ENCODE data around the gene CECR2.

- TF ChIP-seq, protein P1, sequence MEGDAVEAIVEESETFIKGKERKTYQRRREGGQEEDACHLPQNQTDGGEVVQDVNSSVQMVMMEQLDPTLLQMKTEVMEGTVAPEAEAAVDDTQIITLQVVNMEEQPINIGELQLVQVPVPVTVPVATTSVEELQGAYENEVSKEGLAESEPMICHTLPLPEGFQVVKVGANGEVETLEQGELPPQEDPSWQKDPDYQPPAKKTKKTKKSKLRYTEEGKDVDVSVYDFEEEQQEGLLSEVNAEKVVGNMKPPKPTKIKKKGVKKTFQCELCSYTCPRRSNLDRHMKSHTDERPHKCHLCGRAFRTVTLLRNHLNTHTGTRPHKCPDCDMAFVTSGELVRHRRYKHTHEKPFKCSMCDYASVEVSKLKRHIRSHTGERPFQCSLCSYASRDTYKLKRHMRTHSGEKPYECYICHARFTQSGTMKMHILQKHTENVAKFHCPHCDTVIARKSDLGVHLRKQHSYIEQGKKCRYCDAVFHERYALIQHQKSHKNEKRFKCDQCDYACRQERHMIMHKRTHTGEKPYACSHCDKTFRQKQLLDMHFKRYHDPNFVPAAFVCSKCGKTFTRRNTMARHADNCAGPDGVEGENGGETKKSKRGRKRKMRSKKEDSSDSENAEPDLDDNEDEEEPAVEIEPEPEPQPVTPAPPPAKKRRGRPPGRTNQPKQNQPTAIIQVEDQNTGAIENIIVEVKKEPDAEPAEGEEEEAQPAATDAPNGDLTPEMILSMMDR (IDR thresholded peaks at IDR 0.05; ENCODE audit: poor library complexity, severe bottlenecking): no peak
- TF ChIP-seq, protein P2, sequence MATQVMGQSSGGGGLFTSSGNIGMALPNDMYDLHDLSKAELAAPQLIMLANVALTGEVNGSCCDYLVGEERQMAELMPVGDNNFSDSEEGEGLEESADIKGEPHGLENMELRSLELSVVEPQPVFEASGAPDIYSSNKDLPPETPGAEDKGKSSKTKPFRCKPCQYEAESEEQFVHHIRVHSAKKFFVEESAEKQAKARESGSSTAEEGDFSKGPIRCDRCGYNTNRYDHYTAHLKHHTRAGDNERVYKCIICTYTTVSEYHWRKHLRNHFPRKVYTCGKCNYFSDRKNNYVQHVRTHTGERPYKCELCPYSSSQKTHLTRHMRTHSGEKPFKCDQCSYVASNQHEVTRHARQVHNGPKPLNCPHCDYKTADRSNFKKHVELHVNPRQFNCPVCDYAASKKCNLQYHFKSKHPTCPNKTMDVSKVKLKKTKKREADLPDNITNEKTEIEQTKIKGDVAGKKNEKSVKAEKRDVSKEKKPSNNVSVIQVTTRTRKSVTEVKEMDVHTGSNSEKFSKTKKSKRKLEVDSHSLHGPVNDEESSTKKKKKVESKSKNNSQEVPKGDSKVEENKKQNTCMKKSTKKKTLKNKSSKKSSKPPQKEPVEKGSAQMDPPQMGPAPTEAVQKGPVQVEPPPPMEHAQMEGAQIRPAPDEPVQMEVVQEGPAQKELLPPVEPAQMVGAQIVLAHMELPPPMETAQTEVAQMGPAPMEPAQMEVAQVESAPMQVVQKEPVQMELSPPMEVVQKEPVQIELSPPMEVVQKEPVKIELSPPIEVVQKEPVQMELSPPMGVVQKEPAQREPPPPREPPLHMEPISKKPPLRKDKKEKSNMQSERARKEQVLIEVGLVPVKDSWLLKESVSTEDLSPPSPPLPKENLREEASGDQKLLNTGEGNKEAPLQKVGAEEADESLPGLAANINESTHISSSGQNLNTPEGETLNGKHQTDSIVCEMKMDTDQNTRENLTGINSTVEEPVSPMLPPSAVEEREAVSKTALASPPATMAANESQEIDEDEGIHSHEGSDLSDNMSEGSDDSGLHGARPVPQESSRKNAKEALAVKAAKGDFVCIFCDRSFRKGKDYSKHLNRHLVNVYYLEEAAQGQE (IDR thresholded peaks at IDR 0.05; ENCODE audit: borderline replicate concordance): no peak
- TF ChIP-seq EZH2 (IDR thresholded peaks at IDR 0.05; ENCODE audit: borderline replicate concordance, insufficient read depth, low read length, poor library complexity, severe bottlenecking): no peak
- no peak for TF ChIP-seq RAD21 (conservative IDR thresholded peaks at IDR 0.05)
- TF ChIP-seq POLR2AphosphoS5 (IDR thresholded peaks at IDR 0.05): no peak
- TF ChIP-seq TAF1 (IDR thresholded peaks at IDR 0.05; ENCODE audit: low read depth): no peak
- TF ChIP-seq EP300 (conservative IDR thresholded peaks at IDR 0.05; ENCODE audit: poor library complexity, severe bottlenecking): no peak
Observed at GRCh38 chr22:17418890-17419324, 49.6 kb downstream of the CECR2 start.
